ENCODE results near the gene POC1A. TPM values are rescaled to one million over a fixed set of nuclear protein-coding genes. Genes with fewer than 3 reads are reported as not detected.

Gene POC1A
- total RNA-seq, 1 donor from 2014 or later = 2.4 TPM

GRCh38 chr3:52121813-52122212, 32.4 kb downstream of the POC1A start:
- CTCF ChIA-PET = interaction anchor here (1.5 to 4.6 kb wide), 4 partner anchors 21 to 119 kb away, joined by 3 to 38 read pairs (median 14); no protein-coding TSS in a partner anchor
- POLR2A ChIA-PET = interaction anchor here (0.9 to 2.1 kb wide), 4 partner anchors 32 to 126 kb away, joined by 3 to 9 read pairs (median 7); partner anchors contain the start of genes DUSP7, POC1A and RPL29
- no peak for DNase-seq
- intact Hi-C loops (cut with micrococcal nuclease) = loop anchor here (2.0 kb wide), 1 partner anchor 179 kb away; the partner anchor contains the start of gene PARP3
- Mint-ChIP-seq H3K27me3 (no peaks in the 10 kb centered on the region), H3K4me3 (peak overlapping the region; percentile 32), H3K27ac (peak overlapping the region; percentile 82), H3K4me1 (peaks cover 34% of the 10 kb centered on the region), H3K36me3 (ENCODE audit: low read depth) (no peaks in the 10 kb centered on the region), H3K9me3 (no peaks in the 10 kb centered on the region)
- ATAC-seq (ENCODE audit: low read depth) = peak; percentile 45
- TF ChIP-seq, protein P1, sequence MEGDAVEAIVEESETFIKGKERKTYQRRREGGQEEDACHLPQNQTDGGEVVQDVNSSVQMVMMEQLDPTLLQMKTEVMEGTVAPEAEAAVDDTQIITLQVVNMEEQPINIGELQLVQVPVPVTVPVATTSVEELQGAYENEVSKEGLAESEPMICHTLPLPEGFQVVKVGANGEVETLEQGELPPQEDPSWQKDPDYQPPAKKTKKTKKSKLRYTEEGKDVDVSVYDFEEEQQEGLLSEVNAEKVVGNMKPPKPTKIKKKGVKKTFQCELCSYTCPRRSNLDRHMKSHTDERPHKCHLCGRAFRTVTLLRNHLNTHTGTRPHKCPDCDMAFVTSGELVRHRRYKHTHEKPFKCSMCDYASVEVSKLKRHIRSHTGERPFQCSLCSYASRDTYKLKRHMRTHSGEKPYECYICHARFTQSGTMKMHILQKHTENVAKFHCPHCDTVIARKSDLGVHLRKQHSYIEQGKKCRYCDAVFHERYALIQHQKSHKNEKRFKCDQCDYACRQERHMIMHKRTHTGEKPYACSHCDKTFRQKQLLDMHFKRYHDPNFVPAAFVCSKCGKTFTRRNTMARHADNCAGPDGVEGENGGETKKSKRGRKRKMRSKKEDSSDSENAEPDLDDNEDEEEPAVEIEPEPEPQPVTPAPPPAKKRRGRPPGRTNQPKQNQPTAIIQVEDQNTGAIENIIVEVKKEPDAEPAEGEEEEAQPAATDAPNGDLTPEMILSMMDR (IDR thresholded peaks at IDR 0.05) = no peak

DNA sequence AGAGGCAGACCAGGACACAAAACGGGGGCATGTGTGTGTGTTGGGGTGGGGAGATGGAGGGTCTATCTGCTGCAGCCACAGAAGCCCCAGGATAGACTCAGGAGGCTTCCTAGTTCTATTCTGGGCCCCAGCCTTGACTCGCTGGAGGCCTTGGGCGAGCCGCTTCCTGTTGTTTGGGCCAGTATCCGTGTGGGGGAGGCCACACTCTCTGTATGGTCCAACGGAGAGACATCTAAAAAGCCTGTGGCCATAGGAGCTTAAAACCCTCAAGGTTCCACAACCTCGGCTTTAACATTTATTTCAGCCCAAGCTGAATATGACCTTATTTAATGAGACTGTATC, 32.8 kb downstream of the POC1A start:
- Mint-ChIP-seq H3K27ac (peak overlapping the region; percentile 77), H3K4me3 (peak overlapping the region; percentile 46), H3K9me3 (no peaks in the 10 kb centered on the region), H3K27me3 (no peaks in the 10 kb centered on the region), H3K4me1 (peaks cover 34% of the 10 kb centered on the region), H3K36me3 (ENCODE audit: low read depth) (no peaks in the 10 kb centered on the region)
- ChIA-PET CTCF (interaction anchor here (1.5 to 4.6 kb wide), 4 partner anchors 22 to 119 kb away, joined by 3 to 38 read pairs (median 14); no protein-coding TSS in a partner anchor), POLR2A (interaction anchor here (0.9 to 2.1 kb wide), 4 partner anchors 33 to 126 kb away, joined by 3 to 9 read pairs (median 7); partner anchors contain the start of genes DUSP7, POC1A and RPL29)
- DNase-seq (no peak), ATAC-seq (ENCODE audit: low read depth) (peak; percentile 39)
- intact Hi-C loops (cut with micrococcal nuclease) = no loop called here
- TF ChIP-seq, protein P1 (IDR thresholded peaks at IDR 0.05) = no peak

DNA sequence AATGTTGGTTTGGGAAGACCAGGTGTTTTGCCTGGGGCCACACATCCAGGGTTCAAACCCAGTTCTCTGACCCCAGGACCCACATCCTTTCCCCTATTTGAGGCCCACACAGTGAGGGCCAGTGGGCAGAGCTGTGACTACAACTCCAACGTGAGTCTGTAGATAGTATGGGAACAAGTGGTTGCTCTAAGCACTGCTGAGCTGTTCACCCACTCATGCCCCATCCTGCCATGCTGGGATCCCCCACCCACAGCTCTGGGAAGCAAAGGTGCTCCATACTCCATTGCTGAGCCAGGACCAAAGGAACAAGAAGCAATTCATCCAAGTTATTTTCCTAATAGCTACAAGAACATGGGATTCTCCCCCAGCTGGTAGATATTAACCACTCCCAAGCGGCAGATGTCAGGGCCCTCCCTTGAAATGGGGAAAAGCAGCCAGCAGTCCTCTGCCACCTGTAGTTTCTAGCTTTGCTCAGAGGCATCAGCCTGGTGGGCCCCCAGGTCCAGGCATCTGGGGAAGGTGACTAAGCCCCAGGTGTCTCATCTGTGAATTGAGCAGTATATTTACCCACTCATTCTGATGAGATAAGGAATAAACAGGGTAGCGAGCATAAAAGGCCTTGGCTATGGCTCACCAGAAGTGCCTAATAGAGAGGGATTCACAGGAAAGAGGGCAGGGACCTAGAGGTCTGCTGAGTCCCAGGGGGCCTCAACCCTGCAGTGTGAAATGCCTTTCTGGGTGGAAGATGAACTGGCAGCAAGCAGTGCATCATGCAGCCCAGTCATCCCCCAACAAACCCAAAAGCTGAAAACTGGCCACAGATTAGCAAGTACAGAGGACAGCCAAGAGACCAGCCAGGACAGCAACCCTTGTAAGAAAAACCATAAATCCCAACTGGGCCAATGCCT, 33.4 kb downstream of the POC1A start:
- Mint-ChIP-seq H3K9me3 (no peaks in the 10 kb centered on the region), H3K27ac (peak overlapping the region; percentile 77), H3K4me3 (peak overlapping the region; percentile 46), H3K4me1 (peaks cover 34% of the 10 kb centered on the region), H3K27me3 (no peaks in the 10 kb centered on the region), H3K36me3 (ENCODE audit: low read depth) (no peaks in the 10 kb centered on the region)
- intact Hi-C loops (cut with micrococcal nuclease) = no loop called here
- CTCF ChIA-PET = interaction anchor here (1.0 to 4.6 kb wide), 5 partner anchors 22 to 179 kb away, joined by 3 to 38 read pairs (median 9); partner anchors contain the start of genes PARP3 and RRP9
- POLR2A ChIA-PET = interaction anchor here (1.1 to 2.1 kb wide), 4 partner anchors 33 to 125 kb away, joined by 4 to 9 read pairs (median 7); partner anchors contain the start of genes DUSP7, POC1A and RPL29
- ATAC-seq (ENCODE audit: low read depth) (peak; percentile 47), DNase-seq (no peak)
- TF ChIP-seq, protein P1 (IDR thresholded peaks at IDR 0.05) = no peak

GRCh38 chr3:52119826-52120225, 34.4 kb downstream of the POC1A start:
- TF ChIP-seq, protein P1 (IDR thresholded peaks at IDR 0.05) = no peak
- H3K4me3 Mint-ChIP-seq = no peak overlapping the region
- ChIA-PET CTCF (interaction anchor here (1.0 to 4.6 kb wide), 2 partner anchors 117 to 178 kb away, joined by 3 to 38 read pairs; partner anchors contain the start of genes PARP3 and RRP9), POLR2A (interaction anchor here (1.6 kb wide), 1 partner anchor 124 kb away, joined by 4 read pairs; the partner anchor contains the start of gene RPL29)
- intact Hi-C loops (cut with micrococcal nuclease) = no loop called here
- H3K4me1 Mint-ChIP-seq = peaks cover 34% of the 10 kb centered on the region
- no peak overlapping the region for H3K27ac Mint-ChIP-seq
- H3K27me3 Mint-ChIP-seq = no peaks in the 10 kb centered on the region
- H3K36me3 Mint-ChIP-seq (ENCODE audit: low read depth) = no peaks in the 10 kb centered on the region
- no peaks in the 10 kb centered on the region for H3K9me3 Mint-ChIP-seq
- DNase-seq (no peak), ATAC-seq (ENCODE audit: low read depth) (no peak)

DNA sequence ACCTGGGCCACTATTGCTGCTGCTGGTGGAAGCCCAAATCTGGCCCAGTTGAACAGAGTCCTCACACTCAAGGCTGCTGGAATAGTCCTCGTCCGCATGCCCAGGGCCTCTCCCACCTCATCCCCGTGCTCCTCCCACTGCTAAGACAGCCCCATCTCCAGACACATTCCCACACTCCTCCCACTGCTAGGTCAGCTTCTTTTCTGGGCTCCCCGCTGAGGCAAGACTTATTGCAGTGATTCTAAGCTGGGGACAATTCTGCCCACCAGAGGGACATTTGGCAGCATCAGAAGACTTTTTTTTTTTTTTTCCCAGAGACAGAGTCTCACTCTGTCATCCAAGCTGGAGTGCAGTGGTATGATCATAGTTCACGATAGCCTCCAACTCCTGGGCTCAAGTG, 35.1 kb downstream of the POC1A start:
- CTCF ChIA-PET = no interaction called here
- Mint-ChIP-seq H3K4me1 (peaks cover 34% of the 10 kb centered on the region), H3K9me3 (no peaks in the 10 kb centered on the region), H3K36me3 (ENCODE audit: low read depth) (no peaks in the 10 kb centered on the region), H3K27ac (no peak overlapping the region), H3K27me3 (no peaks in the 10 kb centered on the region), H3K4me3 (no peak overlapping the region)
- intact Hi-C loops (cut with micrococcal nuclease) = no loop called here
- ATAC-seq (ENCODE audit: low read depth) (no peak), DNase-seq (no peak)
- TF ChIP-seq, protein P1 (IDR thresholded peaks at IDR 0.05) = no peak
- POLR2A ChIA-PET = no interaction called here

All from activated B cell treated with CpG ODN at 0.5 μM for 24 hours (primary cell).